ENCODE data around the gene AUTS2.

Gene AUTS2

DNA sequence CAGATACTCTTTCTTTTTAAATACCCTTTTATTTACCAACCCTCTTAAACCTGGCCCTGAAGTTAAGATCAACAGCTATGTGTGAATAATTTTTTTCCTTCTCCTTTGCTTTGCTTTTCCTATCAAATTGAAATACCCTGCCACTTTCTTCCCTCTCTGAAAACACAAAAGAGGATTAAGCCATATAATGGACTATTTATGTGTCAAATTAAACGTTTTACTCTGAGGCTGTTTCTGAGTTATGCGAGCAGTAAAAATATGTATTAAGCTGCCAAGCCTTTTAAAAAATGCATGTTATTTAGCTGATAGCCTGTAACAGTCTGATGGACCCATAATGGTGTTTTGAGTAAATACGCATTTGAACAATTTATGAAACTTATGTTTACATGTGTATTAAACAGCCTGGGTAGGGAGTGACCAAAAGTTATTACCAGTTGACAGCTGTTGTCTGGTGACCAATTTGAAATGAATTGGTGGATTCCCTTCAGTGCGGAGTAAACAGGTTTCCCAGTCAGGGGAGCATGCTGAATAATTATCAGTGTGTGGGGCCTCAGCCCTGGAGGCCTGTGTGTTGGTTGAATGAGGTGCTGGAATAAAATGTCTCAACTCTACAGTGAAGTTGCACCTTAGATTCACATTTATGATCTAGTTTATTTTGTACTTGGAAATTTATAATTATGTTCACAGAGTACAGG, 89.6 kb downstream of the AUTS2 start:
- DNase-seq (ENCODE audit: low spot score) = no peak

DNA sequence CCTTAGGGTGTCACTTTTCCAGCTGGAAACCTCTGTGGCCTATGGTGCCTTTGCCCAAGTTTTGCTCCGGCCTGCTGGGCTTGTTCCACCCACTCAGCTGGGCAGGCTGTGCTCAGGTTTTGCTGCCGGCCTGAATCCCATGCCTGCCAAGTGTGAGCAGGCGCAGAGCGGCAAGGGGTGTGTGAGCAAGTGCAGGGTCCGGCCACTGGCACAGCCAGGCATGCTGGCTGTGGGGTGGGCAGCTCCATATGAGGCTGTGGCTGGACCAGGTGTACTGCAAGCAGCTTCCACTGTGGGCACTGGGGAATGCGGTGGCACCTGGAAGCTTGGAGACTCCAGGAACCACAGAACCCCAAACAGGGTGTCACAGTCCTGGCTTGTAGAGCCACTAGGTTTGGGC, 92.1 kb downstream of the AUTS2 start:
- no peak for DNase-seq (ENCODE audit: low spot score)

DNA sequence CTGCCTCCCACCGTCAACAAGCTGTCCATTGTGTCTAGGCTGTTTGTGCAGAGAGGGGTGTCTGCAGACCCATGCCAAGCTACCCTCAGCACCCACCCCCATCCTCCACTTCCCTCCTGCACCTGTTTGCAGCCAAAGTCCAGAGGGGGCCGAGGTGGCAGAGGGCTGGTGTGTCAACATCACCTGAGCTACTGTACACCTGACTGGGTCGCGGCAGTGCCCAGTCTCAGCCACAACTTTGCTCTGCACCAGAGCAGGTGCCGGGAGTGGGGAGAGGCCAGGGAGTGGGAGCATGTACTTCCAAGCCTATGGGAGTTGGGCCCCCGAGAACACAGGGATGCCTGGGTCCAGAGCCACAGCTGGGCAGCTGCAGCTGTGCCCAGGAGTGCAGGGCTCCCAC, 93.1 kb downstream of the AUTS2 start:
- DNase-seq (ENCODE audit: low spot score) = no peak

GRCh38 chr7:69691734-69692133, 93.5 kb downstream of the AUTS2 start:
- DNase-seq (ENCODE audit: low spot score) = no peak

- DNase-seq (ENCODE audit: low spot score) = no peak
These were observed 94.3 kb downstream of the AUTS2 start for GRCh38 chr7:69692611-69693010.

DNA sequence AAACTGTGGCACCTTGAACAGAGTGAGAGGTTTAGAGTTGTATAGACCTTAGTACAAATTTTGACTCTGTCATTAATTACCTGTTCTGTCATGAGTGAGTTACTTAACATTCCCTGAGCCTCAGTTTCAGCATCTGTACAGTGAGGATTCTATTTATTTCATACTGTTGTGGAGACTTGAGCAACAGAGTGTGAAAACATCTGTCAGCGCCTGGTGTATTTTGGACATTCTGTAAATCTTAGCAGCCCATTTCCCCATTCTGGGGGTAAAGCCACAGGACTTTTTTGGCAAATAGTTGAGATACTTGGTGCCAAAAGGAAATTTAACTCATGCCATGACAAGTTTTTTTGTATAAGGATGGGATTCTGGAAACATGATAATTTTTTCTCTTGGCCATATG, 94.8 kb downstream of the AUTS2 start:
- DNase-seq (ENCODE audit: low spot score) = no peak

- DNase-seq (ENCODE audit: low spot score) = no peak
These were observed 97.8 kb downstream of the AUTS2 start for GRCh38 chr7:69696054-69696591.

- no peak for DNase-seq (ENCODE audit: low spot score)
These were observed 98.7 kb downstream of the AUTS2 start for GRCh38 chr7:69696686-69697685.

DNA sequence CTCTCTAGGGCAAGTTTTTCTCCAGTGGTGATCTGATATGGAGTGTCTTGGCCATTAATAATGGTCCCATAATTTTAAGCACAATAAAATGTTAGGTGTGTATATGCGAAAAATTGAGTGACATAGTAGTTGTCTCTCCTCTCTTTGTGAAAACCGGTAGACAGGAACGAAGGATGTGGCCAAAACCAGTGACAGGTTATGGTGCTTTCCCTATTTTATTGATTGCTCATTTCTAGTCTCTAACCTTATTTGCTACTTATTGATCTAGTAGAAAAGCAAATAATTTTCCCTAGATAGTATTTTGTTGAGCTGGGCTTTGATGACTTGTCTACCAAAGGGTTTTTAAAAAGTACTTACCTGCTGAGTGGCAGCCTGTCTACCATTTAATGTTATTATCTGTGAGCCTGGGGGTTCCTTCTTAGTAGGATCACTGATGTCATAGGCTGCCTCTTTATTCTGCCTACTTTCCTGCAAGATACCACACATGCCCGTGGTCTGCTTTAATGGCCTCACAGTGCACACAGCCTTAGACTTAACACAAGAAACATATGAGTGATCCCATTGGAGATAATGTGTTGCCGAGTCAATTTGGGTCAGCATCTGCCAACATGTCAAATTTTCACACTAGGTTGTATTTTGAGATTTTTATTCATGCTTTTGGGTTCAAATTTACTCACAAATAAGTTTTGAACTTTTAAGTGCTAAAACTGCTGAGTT, 100.0 kb downstream of the AUTS2 start:
- DNase-seq (ENCODE audit: low spot score) = no peak

GRCh38 chr7:69699931-69700330, 101.7 kb downstream of the AUTS2 start:
- DNase-seq (ENCODE audit: low spot score) = no peak

DNA sequence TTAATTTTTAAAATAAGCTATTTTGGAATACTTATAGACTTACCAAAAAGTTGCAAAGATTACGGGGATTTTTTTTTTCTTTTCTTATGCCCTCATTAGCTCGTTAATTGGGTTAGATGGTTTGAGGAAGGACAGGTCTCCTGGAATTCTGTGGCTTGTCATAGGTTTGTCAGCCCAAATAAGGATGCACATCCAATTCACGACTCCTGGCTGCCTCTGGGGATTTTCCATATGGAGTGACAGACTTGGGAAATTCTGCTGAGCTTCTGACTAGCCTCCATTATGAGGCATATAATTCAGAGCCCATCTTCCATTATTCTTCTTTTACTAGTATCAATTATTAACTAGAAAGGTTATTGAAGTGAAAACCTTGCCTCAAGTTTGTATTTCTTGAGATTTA, 102.1 kb downstream of the AUTS2 start:
- DNase-seq (ENCODE audit: low spot score) = no peak

DNA sequence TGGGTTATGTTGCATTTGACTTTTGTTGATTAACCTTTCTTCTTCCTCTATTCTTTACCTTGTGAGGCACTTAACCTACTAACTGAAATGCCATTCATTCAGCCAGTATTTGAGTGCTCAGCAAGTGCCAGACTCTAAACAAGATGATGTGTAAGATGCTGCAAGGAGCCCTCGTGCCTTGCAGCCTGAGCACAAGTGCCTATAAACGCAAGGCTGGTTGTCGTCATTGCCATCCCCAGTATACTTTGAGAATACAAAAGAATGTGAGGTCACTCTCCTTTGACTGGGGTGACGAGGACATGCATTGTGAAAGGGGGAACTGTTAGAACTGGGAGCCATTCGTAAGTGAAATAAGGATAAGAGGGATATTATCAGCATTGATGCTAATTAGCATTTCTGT, 103.0 kb downstream of the AUTS2 start:
- no peak for DNase-seq (ENCODE audit: low spot score)

- no peak for DNase-seq (ENCODE audit: low spot score)
These were observed 104.1 kb downstream of the AUTS2 start for GRCh38 chr7:69702357-69702756.

DNA sequence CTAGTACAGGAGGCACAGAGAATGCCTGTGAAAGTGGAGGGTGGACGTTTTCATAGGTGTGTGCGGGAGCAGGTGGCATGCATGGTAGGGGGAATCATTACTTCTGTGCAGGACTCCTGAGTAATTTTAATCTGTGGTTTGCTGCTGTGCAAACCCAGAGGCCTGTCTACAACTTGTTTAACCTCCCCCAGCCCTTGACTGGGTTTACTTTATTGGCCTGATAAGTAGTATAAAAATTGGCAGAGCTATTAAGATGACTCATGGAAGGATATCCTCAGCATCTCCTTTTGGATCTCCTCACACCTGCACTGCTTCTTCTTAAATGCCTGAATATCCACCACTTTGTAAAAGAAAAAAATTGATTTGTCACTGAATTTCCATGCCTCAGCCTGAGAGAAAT, 104.8 kb downstream of the AUTS2 start:
- DNase-seq (ENCODE audit: low spot score) = no peak

DNA sequence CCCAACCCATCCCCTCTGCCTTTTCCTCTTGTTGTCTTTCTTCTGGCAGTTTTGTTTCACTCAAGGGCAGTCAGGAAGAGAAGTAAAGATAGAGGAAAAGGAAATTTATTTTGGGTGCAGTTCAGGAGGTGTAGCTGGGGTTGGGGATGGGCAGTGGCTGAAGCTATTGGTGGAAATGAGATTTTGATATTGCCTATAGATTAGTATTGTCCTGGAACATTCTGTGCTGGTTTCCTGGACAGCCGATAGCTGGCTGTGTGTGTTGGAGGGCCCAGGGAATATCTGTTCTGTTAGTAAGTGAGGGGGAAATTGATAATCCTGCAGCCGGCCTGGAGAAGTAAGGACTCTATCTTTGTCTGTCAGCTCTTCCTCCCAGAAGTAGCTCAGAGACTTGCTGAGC, 107.8 kb downstream of the AUTS2 start:
- DNase-seq (ENCODE audit: low spot score) = no peak

GRCh38 chr7:69708857-69709256, 110.6 kb downstream of the AUTS2 start:
- no peak for DNase-seq (ENCODE audit: low spot score)

GRCh38 chr7:69710768-69711438, 112.6 kb downstream of the AUTS2 start:
- no peak for DNase-seq (ENCODE audit: low spot score)

- DNase-seq (ENCODE audit: low spot score) = no peak
These were observed 116.8 kb downstream of the AUTS2 start for GRCh38 chr7:69714886-69715576.

DNA sequence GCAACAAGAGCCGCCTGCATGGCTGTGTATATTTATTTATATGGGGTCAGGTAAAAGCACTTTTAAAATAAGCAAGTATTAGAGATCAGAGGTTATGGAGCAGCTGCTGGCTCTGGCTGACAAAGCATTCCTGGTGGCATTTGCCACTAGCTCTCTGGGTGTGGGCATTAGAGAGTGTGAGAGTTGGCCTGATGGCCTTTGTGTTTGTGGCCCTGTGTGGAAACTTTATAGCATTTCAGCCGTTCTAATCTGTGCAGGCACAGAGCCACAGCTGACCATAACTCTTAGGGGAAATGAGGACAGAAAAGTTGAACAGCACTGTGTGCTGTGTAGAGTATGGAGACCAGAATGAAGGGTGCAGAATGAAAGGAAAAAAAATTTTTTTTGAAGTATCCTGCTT, 118.9 kb downstream of the AUTS2 start:
- DNase-seq (ENCODE audit: low spot score) = no peak

GRCh38 chr7:69719717-69720116, 121.4 kb downstream of the AUTS2 start:
- no peak for DNase-seq (ENCODE audit: low spot score)

DNA sequence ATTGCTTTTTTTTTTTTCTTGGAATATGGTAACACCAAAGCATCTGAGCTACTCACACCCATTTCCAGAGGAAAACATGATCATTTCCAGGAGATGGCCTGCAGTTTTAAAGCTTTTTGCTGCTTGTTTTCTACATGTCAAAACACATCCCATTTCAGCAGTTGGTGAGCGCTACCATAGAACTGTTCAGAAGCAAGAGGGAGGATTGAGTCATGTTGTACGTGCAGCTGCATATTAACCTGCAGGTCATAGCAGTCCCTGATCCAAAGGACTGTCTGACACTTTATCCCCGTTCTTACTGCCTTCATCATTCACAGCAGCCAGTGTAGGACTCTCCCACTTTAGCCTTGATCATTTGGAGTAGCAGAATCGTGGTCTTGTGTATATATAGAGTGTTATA, 124.6 kb downstream of the AUTS2 start:
- no peak for DNase-seq (ENCODE audit: low spot score)

All from D341Med (cell line).